Ovary (tissue), 3 donors: ENCODE results near the gene CDK18.

ENCODE experiments used
- CTCF ChIP-seq, 3 donors: fragments of 450-650 bp in 2 of 3; fragments of 200-600 bp in 1 of 3; IDR thresholded peaks; one replicate each; pipeline versions ENCODE4 v1.5.1 to v1.8.0; 2016 to 2022; ENCODE audit warnings: antibody characterized with exemption in 3 of 3, mild to moderate bottlenecking in 1 of 3
- EP300 ChIP-seq: sonication (generic); formaldehyde crosslinking; IDR thresholded peaks from one replicate; pipeline ENCODE4 v1.6.1; 2017; ENCODE audit warnings: antibody characterized with exemption
- donor health status: DM: no; HTN: no; CAD: no.

GRCh38 chr1:205455581-205456382 is 48.7 kb upstream of the CDK18 start, which contains the start of gene BLACAT1:
- TF ChIP-seq CTCF (IDR thresholded peaks at IDR 0.05), result no peak
- no peak for TF ChIP-seq EP300
